Measurements from ENCODE around the gene LTBP2. TPM values are rescaled to one million over a fixed set of nuclear protein-coding genes. Genes with fewer than 3 reads are reported as not detected.

The LTBP2 gene
- total RNA-seq, 1 donor = 493 TPM

DNA sequence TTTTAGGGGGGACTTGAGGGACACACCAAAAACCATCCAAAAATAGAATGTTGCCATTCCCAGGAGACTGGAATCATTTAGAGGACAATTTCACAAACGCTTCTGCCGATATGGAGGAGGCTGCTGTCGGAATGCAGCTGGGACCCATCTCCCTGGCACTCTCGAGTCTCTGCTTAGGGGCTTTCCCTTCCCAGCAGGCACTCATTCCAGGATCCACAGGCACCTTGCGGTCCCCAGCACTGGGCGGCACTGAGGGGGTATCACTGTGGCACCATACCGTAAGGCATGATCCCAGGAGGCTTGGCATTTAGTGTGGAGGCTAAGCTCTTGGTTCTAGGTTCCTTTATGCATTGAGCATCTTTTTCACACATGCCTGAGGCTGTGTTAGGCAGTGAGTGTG is 36.6 kb upstream of the LTBP2 start:
- no peaks in the 10 kb centered on the region for H3K27me3 ChIP-seq (ENCODE audit: insufficient read depth, low read length)
- H3K4me1 ChIP-seq (ENCODE audit: insufficient read depth, low read length) = peaks cover 26% of the 10 kb centered on the region
- no peak for TF ChIP-seq CTCF (IDR thresholded peaks at IDR 0.05; ENCODE audit: extremely low read depth, low read depth, low read length)
- H4K20me1 ChIP-seq (ENCODE audit: insufficient read depth, low read length) = no peaks in the 10 kb centered on the region
- no peaks in the 10 kb centered on the region for H3K79me2 ChIP-seq (ENCODE audit: insufficient read depth, low read length)
- H2AFZ ChIP-seq (ENCODE audit: low read length) = no peak overlapping the region
- no peak overlapping the region for H3K27ac ChIP-seq (ENCODE audit: low read depth, low read length)
- no peaks in the 10 kb centered on the region for H3K36me3 ChIP-seq (ENCODE audit: insufficient read depth, low read length)
- no peaks in the 10 kb centered on the region for H3K9me3 ChIP-seq (ENCODE audit: low read depth, low read length)
- no peak overlapping the region for H3K4me3 ChIP-seq (ENCODE audit: insufficient read depth, low read length)
- no peak for DNase-seq (ENCODE audit: insufficient read length, low spot score, missing footprints)
- H3K4me2 ChIP-seq (ENCODE audit: insufficient read depth, low read length) = no peak overlapping the region

- Histone ChIP-seq H3K36me3 (ENCODE audit: insufficient read depth, low read length) (no peaks in the 10 kb centered on the region), H3K27ac (ENCODE audit: low read depth, low read length) (no peak overlapping the region), H3K79me2 (ENCODE audit: insufficient read depth, low read length) (no peaks in the 10 kb centered on the region), H3K9me3 (ENCODE audit: low read depth, low read length) (no peaks in the 10 kb centered on the region), H2AFZ (ENCODE audit: low read length) (no peak overlapping the region), H3K4me3 (ENCODE audit: insufficient read depth, low read length) (no peak overlapping the region), H4K20me1 (ENCODE audit: insufficient read depth, low read length) (no peaks in the 10 kb centered on the region), H3K4me2 (ENCODE audit: insufficient read depth, low read length) (no peak overlapping the region), H3K4me1 (ENCODE audit: insufficient read depth, low read length) (peaks cover 26% of the 10 kb centered on the region), H3K27me3 (ENCODE audit: insufficient read depth, low read length) (no peaks in the 10 kb centered on the region)
- TF ChIP-seq CTCF (IDR thresholded peaks at IDR 0.05; ENCODE audit: extremely low read depth, low read depth, low read length) = no peak
- no peak for DNase-seq (ENCODE audit: insufficient read length, low spot score, missing footprints)
These were observed 35.8 kb upstream of the LTBP2 start for GRCh38 chr14:74647678-74648461.

GRCh38 chr14:74647061-74647677 is 35.1 kb upstream of the LTBP2 start:
- peaks cover 23% of the 10 kb centered on the region for H3K4me1 ChIP-seq (ENCODE audit: insufficient read depth, low read length)
- H3K4me3 ChIP-seq (ENCODE audit: insufficient read depth, low read length) = no peak overlapping the region
- DNase-seq (ENCODE audit: insufficient read length, low spot score, missing footprints) = no peak
- H3K4me2 ChIP-seq (ENCODE audit: insufficient read depth, low read length) = no peak overlapping the region
- no peak overlapping the region for H3K27ac ChIP-seq (ENCODE audit: low read depth, low read length)
- no peaks in the 10 kb centered on the region for H3K27me3 ChIP-seq (ENCODE audit: insufficient read depth, low read length)
- H3K9me3 ChIP-seq (ENCODE audit: low read depth, low read length) = no peaks in the 10 kb centered on the region
- no peak overlapping the region for H2AFZ ChIP-seq (ENCODE audit: low read length)
- H3K79me2 ChIP-seq (ENCODE audit: insufficient read depth, low read length) = no peaks in the 10 kb centered on the region
- H3K36me3 ChIP-seq (ENCODE audit: insufficient read depth, low read length) = no peaks in the 10 kb centered on the region
- TF ChIP-seq CTCF (IDR thresholded peaks at IDR 0.05; ENCODE audit: extremely low read depth, low read depth, low read length) = no peak
- H4K20me1 ChIP-seq (ENCODE audit: insufficient read depth, low read length) = no peaks in the 10 kb centered on the region

DNA sequence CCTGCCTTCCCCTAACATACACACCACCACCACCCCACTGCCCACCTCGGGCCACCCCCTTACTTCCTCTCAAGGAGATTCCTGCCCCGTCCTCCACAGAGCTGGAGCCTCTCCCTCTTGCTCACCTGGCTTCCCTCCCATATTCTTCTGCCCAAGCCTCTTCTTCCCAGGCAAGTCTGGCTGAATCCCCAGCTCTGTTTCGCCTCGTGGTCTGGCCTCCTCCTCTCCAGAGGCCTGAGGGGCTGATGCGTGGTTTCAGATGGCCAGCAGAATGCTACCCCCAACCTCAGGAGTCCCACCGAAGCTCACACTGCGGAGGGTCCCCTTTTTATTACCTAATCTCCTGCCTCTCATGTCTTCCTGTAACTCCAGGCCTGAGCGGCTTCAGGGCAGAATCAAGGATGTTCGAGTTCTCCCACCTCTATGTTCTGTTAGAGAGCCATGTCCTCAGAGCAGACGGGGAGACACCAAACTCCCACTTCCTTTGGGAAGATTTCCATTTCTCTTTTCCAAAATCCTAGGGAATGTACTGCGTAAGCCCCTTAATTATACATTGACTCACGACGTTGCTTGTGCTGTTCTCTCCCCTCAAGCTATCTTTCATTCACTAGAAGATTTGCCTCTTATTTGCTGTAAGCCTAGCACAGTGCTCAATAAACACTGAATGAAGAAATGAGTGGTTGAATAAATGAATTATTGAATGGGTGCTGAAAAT is 33.9 kb upstream of the LTBP2 start:
- Histone ChIP-seq H3K9me3 (ENCODE audit: low read depth, low read length) (no peaks in the 10 kb centered on the region), H2AFZ (ENCODE audit: low read length) (peak overlapping the region; percentile 31), H4K20me1 (ENCODE audit: insufficient read depth, low read length) (no peaks in the 10 kb centered on the region), H3K4me2 (ENCODE audit: insufficient read depth, low read length) (no peak overlapping the region), H3K4me3 (ENCODE audit: insufficient read depth, low read length) (no peak overlapping the region), H3K27ac (ENCODE audit: low read depth, low read length) (no peak overlapping the region), H3K4me1 (ENCODE audit: insufficient read depth, low read length) (peaks cover 26% of the 10 kb centered on the region), H3K36me3 (ENCODE audit: insufficient read depth, low read length) (no peaks in the 10 kb centered on the region), H3K27me3 (ENCODE audit: insufficient read depth, low read length) (no peaks in the 10 kb centered on the region), H3K79me2 (ENCODE audit: insufficient read depth, low read length) (no peaks in the 10 kb centered on the region)
- DNase-seq (ENCODE audit: insufficient read length, low spot score, missing footprints) = no peak
- no peak for TF ChIP-seq CTCF (IDR thresholded peaks at IDR 0.05; ENCODE audit: extremely low read depth, low read depth, low read length)

Measured in osteoblast (primary cell).